Activated T-cell treated with anti-CD3 and anti-CD28 coated beads, Interleukin-2, amount 50 U/mL, for 24 hours (primary cell): ENCODE measurements around the gene NUP205.

Source experiments
- DNase-seq: peaks from one replicate; pipeline ENCODE4 v3.0.0-alpha.2; 2020
- H3K27ac Mint-ChIP-seq: 2 replicates; pipeline ENCODE4 v1.8.0; 2020; ENCODE audit warnings: mild to moderate bottlenecking, mixed read lengths
- H3K27me3 Mint-ChIP-seq: 2 replicates; pipeline ENCODE4 v1.8.0; 2020; ENCODE audit warnings: mixed read lengths
- H3K36me3 Mint-ChIP-seq: 2 replicates; pipeline ENCODE4 v1.8.0; 2020; ENCODE audit warnings: low read depth, mixed read lengths
- H3K4me1 Mint-ChIP-seq: 2 replicates; pipeline ENCODE4 v1.8.0; 2020; ENCODE audit warnings: low read depth, mixed read lengths
- H3K4me3 Mint-ChIP-seq: 2 replicates; pipeline ENCODE4 v1.8.0; 2020; ENCODE audit warnings: mild to moderate bottlenecking, moderate library complexity, mixed read lengths
- H3K9me3 Mint-ChIP-seq: 2 replicates; pipeline ENCODE4 v1.8.0; 2020; ENCODE audit warnings: mixed read lengths

NUP205 gene, protein sequence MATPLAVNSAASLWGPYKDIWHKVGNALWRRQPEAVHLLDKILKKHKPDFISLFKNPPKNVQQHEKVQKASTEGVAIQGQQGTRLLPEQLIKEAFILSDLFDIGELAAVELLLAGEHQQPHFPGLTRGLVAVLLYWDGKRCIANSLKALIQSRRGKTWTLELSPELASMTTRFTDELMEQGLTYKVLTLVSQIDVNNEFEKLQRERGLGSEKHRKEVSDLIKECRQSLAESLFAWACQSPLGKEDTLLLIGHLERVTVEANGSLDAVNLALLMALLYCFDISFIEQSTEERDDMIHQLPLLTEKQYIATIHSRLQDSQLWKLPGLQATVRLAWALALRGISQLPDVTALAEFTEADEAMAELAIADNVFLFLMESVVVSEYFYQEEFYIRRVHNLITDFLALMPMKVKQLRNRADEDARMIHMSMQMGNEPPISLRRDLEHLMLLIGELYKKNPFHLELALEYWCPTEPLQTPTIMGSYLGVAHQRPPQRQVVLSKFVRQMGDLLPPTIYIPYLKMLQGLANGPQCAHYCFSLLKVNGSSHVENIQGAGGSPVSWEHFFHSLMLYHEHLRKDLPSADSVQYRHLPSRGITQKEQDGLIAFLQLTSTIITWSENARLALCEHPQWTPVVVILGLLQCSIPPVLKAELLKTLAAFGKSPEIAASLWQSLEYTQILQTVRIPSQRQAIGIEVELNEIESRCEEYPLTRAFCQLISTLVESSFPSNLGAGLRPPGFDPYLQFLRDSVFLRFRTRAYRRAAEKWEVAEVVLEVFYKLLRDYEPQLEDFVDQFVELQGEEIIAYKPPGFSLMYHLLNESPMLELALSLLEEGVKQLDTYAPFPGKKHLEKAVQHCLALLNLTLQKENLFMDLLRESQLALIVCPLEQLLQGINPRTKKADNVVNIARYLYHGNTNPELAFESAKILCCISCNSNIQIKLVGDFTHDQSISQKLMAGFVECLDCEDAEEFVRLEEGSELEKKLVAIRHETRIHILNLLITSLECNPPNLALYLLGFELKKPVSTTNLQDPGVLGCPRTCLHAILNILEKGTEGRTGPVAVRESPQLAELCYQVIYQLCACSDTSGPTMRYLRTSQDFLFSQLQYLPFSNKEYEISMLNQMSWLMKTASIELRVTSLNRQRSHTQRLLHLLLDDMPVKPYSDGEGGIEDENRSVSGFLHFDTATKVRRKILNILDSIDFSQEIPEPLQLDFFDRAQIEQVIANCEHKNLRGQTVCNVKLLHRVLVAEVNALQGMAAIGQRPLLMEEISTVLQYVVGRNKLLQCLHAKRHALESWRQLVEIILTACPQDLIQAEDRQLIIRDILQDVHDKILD (N-terminal part only)

DNA sequence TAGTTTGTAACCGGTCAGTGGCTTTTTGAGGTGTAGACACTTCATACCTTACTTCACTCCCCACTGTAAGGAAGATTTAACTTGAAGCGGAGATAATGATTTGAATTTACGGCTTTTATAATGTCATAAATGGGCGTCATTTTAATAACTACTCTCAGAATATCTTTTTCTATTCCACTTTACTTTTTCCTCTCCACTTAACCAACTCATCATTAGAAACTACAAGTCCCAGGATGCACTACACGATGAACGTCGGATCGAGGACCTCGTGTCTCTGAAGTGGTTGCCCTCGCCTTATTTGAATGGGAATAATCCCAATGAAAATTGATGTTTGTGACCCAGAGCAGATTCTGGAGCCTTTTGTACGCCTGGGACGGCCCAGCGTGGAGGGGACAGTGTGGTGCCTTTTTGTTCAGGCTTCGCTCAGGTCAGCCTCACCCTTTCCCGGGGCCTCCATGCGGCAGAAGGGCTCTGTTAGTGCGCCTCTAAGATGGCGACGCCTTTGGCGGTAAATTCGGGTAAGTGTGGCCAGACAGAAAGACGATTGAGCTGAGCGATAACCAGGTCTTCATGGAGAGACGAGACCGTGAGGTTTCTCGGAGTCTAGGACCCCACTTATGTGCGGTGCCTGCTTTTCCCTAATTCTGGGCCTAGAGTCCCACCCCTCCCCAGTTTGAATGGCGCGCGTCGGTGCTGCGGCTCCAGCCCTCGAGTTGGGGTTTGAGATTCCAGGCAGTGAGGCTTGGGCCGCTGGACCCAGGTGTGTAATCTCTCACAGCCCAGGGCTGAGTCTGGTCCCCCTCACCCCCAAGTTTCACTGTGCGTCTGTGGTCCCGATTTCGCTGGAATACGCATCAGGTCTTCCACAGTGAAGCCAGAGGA, at the start of gene NUP205:
Gene NUP205 (plus strand): TSS at position 463 of the 882 bp plus-strand sequence. CDS start 28 bp downstream, at position 491.
- peak within 1 kb of the TSS; percentile 32 for H3K4me3 Mint-ChIP-seq
- peaks cover 21% of the 10 kb centered on the region for H3K36me3 Mint-ChIP-seq
- H3K27ac Mint-ChIP-seq = peak within 1 kb of the TSS; percentile 73
- H3K4me1 Mint-ChIP-seq = peaks cover 21% of the 10 kb centered on the region
- no peaks in the 10 kb centered on the region for H3K27me3 Mint-ChIP-seq
- no peaks in the 10 kb centered on the region for H3K9me3 Mint-ChIP-seq
- DNase-seq = peak; percentile 93

DNA sequence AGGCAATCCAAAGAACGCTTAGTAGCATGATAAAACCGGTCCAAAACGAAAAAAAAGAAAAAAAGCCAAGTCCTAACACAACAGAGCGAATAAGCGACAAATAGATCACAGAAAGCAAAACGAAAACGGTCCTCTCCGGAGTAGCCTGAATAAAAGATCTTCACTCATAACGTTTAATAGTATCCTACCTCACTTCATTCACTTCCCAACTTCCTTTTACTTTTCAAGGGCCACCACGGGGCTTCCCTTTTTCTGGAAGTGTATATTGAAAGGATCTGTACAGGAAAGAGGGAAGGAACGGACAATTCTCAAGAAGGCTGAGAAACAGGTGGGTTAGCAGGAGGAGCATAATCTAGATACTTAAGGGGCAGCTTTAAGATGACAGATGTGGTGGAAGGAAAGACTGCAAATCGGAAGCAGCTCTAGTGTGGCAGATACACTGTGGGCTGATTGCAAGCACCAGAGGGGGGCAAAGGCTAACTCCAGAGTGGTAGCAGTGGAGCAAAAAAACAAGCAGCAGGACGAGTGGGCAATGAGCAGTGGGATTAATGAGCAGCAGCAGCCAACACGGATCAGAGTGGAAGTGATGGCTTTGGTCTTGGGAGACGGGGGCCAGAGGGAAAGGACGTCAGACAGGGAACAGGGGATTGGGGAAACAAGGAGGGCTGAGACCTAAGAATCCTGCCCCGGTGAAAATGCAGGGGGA, 48.7 kb upstream of the NUP205 start:
- Mint-ChIP-seq H3K4me3 (no peak overlapping the region), H3K9me3 (no peaks in the 10 kb centered on the region), H3K27ac (no peak overlapping the region), H3K27me3 (no peaks in the 10 kb centered on the region), H3K4me1 (peaks cover 24% of the 10 kb centered on the region), H3K36me3 (peaks cover 14% of the 10 kb centered on the region)
- DNase-seq = no peak

DNA sequence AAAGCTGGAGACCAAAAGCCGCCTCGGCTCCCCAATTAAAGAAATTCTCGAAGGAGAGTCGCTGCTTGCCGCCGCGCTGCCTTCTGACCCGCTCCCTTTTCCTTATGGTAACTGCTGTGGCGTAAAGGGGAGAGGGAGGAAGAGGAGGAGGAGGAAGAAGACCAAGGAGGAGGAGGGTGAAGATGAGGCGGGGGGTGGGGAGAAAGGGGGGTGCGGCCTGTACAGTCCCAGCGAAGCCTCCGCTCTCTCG, 48.2 kb upstream of the NUP205 start:
- no peak for DNase-seq
- Mint-ChIP-seq H3K9me3 (no peaks in the 10 kb centered on the region), H3K36me3 (peaks cover 14% of the 10 kb centered on the region), H3K27me3 (no peaks in the 10 kb centered on the region), H3K4me3 (no peak overlapping the region), H3K4me1 (peaks cover 23% of the 10 kb centered on the region), H3K27ac (no peak overlapping the region)

DNA sequence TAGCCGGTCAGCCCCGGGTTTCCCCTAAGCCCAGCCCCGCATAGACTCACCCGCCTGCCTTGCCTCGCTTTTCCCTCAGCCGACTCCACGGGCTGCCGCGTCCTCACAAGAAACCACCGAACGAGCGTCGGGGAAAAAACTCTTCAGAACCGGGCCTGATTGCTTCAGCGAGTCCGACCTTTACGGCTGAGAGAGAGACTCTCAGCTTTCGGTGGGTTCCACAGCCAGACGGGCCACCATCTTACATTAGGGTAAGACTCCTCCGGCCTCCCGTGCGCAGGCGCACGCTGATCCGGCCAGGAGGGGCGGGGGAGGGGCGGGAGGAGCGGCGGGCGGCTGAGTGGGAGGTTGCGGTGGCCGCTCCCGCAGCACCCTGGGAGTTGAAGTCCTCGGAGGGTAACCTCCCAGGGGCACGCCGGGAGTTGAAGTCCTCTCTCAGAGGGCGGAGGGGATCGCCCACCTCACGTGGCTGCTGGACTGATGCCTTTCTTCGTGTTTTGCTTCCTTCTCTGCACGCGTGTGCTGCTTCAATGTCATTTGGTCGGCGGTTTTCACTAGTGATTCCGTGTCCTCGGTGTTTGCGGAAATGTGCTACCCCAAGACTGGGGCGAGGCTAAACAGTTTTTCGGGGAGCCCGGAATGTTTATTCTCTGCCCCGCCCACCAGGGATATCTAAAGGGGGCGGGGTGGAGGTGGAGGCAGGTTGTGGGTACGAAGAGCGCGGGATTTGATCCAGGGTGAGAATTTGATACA, 47.7 kb upstream of the NUP205 start, which contains the start of gene CNOT4:
Gene CNOT4 (minus strand): TSS at position 264 of the 753 bp plus-strand sequence. CDS start 71,771 bp downstream, outside the sequence.
- peaks cover 11% of the 10 kb centered on the region for H3K36me3 Mint-ChIP-seq

DNA sequence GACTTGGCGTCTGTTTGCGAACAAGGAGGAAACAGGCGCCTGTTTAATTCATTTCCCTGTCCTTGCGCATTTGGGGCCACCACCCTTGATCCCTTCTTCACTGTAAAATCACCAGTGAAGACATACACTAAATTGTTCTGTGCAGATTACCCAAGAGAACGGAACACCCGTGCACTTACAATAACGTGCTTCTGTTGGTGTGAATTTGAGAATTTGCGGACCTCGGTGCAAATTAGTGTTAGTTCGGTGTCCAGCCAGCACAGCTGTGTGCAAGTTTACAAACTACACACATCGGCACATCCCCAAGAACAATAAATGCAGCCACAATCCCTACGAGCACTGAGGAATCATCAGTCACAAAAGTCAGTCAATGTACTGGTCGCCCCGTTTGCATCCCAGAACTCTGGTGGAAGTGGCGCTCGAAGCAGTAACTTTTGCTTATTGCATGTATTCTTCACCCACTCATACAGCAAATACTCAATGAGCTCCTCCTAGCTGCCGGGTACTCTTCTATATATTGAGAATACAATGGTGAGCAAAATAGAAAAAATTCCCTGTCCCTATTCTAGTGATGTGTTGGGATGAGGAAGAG, 47.0 kb upstream of the NUP205 start:
- DNase-seq = no peak
- Mint-ChIP-seq H3K27me3 (no peaks in the 10 kb centered on the region), H3K36me3 (peaks cover 11% of the 10 kb centered on the region), H3K9me3 (no peaks in the 10 kb centered on the region), H3K4me1 (peaks cover 20% of the 10 kb centered on the region), H3K27ac (no peak overlapping the region), H3K4me3 (no peak overlapping the region)

More for the DNA sequence above, 47.7 kb upstream of the NUP205 start, which contains the start of gene CNOT4:
- DNase-seq = peak; percentile 97
- H3K27me3 Mint-ChIP-seq = no peaks in the 10 kb centered on the region
- H3K27ac Mint-ChIP-seq = no peak within 1 kb of the TSS
- H3K4me3 Mint-ChIP-seq = no peak within 1 kb of the TSS
- H3K4me1 Mint-ChIP-seq = peaks cover 21% of the 10 kb centered on the region
- H3K9me3 Mint-ChIP-seq = no peaks in the 10 kb centered on the region

DNA sequence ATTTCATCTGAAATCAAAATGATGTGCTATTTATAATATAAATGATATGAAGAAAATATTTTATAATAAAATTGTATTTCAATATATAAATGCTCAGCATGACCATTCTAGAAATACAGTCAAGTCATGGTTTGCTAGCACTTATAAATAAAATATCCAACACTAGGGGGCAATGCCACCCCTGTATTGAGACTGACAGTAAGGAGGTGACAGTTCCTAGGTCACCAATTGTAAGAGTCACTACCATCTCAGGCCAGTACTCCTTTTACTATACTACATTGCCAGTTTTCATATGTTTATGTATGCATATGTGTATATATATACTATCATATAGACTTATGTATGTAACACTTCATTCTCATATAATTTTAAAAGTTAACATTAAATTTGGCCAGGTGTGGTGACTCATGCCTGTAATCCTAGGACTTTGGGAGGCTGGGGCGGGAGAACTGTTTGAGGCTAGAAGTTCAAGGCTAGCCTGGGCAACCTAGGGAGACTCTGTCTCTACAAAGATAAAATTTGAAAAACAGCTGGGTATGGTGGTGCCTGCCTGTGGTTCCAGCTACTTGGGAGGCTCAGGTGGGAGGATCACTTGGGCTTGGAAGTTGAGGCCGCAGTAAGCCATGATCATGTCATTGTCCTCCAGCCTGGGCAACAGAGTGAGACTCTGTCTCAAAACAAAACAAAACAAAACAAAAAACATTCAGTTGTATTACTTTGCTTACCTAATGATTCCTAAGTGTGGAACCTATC, 45.4 kb upstream of the NUP205 start:
- Mint-ChIP-seq H3K27me3 (no peaks in the 10 kb centered on the region), H3K4me1 (peaks cover 12% of the 10 kb centered on the region), H3K36me3 (peaks cover 6% of the 10 kb centered on the region), H3K27ac (no peak overlapping the region), H3K4me3 (no peak overlapping the region), H3K9me3 (no peaks in the 10 kb centered on the region)
- DNase-seq = no peak

DNA sequence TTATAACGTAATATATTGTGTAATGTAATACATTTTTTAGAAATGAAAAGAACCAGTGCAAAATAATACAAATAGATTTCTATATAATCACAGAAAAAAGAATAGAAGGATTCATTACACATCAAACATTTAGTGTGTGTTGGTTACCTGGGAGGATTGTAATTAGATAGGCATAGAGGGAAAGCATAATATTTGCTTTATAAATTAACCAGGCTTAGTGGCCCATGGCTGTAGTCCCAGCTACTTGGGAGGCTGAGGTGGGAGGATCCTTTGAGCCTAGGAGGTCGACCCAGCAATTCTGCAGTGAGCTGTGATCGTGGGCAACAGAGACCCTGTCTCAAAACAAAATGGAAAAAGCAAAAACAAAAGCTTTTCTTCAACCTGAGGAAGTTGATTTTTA, 42.9 kb upstream of the NUP205 start:
- Mint-ChIP-seq H3K36me3 (no peaks in the 10 kb centered on the region), H3K9me3 (no peaks in the 10 kb centered on the region), H3K27me3 (no peaks in the 10 kb centered on the region), H3K4me1 (no peaks in the 10 kb centered on the region), H3K4me3 (no peak overlapping the region), H3K27ac (no peak overlapping the region)
- DNase-seq = no peak

DNA sequence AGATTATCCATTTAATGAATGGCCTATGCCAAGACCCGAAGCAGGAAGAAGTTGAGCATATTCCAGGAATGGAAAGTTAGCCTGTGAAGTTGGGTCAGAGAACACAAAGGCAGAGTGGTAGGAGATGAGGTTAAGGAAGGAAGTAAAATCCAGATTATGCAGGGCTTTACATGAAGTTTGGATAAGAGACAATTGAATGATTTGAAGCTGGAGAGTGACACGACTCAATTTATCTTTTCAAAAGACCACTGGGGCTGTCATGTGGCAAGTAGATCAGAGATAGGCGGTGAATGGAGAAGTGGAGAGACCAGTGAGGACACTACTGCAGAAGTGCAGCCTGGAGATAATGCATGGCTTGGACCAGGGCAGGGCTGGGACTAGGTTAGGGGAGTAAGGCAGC, 40.7 kb upstream of the NUP205 start:
- no peaks in the 10 kb centered on the region for H3K9me3 Mint-ChIP-seq
- H3K4me1 Mint-ChIP-seq = no peaks in the 10 kb centered on the region
- DNase-seq = no peak
- no peak overlapping the region for H3K27ac Mint-ChIP-seq
- no peaks in the 10 kb centered on the region for H3K27me3 Mint-ChIP-seq
- H3K4me3 Mint-ChIP-seq = no peak overlapping the region
- H3K36me3 Mint-ChIP-seq = no peaks in the 10 kb centered on the region

DNA sequence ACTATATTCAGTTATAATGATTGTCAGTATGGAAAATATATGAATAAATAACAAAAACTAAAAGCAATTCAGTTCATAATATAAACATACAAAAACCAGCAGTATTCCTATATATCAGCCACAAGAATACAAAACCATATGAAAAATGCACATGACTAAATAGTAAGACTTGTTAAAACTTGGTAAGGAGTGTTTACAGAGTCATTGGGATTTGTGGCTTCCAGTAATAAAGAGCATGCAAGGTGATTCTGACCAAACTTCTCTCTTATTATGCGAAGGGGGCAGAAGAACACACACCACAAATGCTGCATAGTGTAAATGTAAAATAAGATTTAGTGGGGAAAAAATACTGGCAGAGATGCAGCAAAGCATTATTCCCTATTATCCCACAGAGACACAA, 39.0 kb upstream of the NUP205 start:
- no peak overlapping the region for H3K4me3 Mint-ChIP-seq
- H3K27me3 Mint-ChIP-seq = no peaks in the 10 kb centered on the region
- H3K36me3 Mint-ChIP-seq = no peaks in the 10 kb centered on the region
- H3K9me3 Mint-ChIP-seq = no peaks in the 10 kb centered on the region
- no peak for DNase-seq
- H3K27ac Mint-ChIP-seq = no peak overlapping the region
- no peaks in the 10 kb centered on the region for H3K4me1 Mint-ChIP-seq

DNA sequence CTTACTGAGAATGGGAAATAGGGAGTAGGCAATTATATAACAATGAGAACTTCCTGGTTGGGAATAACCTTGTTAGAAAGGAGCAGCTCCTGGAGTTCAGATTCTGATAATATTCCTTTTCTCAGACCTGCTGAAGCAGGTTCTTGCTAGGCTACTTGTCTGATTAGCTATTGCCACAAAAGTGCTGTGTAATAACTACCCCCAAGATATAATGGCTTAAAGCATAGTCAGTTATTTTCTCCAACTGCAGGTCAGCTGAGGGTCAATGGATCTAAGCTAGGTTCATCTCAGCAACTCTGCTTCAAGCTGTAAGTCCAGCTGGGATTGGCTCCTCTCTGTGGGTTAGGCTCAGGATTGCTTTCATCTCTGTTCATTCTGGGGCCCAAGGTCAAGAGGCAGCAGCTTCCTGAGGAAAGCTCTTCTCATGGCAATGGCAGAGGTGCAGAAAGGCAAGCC, 38.5 kb upstream of the NUP205 start:
- no peak overlapping the region for H3K4me3 Mint-ChIP-seq
- H3K4me1 Mint-ChIP-seq = no peaks in the 10 kb centered on the region
- H3K9me3 Mint-ChIP-seq = no peaks in the 10 kb centered on the region
- DNase-seq = no peak
- H3K36me3 Mint-ChIP-seq = no peaks in the 10 kb centered on the region
- no peak overlapping the region for H3K27ac Mint-ChIP-seq
- H3K27me3 Mint-ChIP-seq = no peaks in the 10 kb centered on the region

DNA sequence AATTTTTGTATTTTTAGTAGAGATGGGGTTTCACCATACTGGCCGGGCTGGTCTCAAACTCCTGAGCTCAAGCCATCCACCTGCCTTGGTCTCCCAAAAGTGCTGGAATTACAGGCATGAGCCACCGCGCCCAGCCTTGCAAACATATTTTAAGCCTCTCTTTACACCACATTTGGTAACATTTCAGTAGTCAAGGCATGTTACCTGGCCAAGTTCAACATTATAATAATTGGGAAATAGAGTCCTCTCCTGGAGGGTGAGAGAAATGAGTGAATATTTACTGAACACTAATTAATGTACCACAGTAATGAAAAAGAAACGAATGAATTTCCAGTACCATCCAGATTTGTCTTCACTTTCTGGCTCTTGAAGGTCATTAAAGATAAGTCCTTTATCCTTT, 37.8 kb upstream of the NUP205 start:
- Mint-ChIP-seq H3K4me3 (no peak overlapping the region), H3K27ac (no peak overlapping the region), H3K27me3 (no peaks in the 10 kb centered on the region), H3K4me1 (no peaks in the 10 kb centered on the region), H3K9me3 (no peaks in the 10 kb centered on the region), H3K36me3 (no peaks in the 10 kb centered on the region)
- DNase-seq = no peak

DNA sequence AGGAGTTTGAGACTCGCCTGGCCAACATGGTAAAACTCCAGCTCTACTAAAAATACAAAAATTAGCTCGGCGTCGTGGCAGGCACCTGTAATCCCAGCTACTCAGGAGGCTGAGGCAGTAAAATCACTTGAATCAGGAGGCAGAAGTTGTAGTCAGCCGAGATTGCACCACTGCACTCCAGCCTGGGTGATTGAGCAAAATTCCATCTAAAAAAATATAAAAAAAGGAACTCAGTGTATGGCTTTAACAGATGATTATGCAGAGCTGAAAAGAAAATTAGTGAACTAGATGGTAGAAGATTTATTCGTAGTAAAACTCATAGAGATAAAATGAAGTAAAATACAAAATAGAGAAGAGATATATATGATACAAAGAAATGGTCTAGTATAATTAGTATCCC, 35.2 kb upstream of the NUP205 start:
- DNase-seq = no peak
- no peaks in the 10 kb centered on the region for H3K36me3 Mint-ChIP-seq
- H3K4me3 Mint-ChIP-seq = no peak overlapping the region
- H3K27me3 Mint-ChIP-seq = no peaks in the 10 kb centered on the region
- H3K9me3 Mint-ChIP-seq = no peaks in the 10 kb centered on the region
- H3K27ac Mint-ChIP-seq = no peak overlapping the region
- no peaks in the 10 kb centered on the region for H3K4me1 Mint-ChIP-seq
